Endothelial cell of umbilical vein (primary cell): ENCODE results near the gene SPATA19. TPM values are rescaled to one million over a fixed set of nuclear protein-coding genes. Genes with fewer than 3 reads are reported as not detected.

Experiments used
- BruUV-seq: library from RNA; stranded (reverse); fragments of 400-500 nt; replicated peaks from 2 replicates; lab custom pipeline; 2021; lab: Mats Ljungman, UMichigan
- CTCF ChIA-PET: fragments of 300-600, 350-600 bp; sonication (Branson Sonifier 250); formaldehyde crosslinking; loops from one replicate; lab custom pipeline; 2021; ENCODE audit warnings: antibody characterized with exemption, inconsistent platforms; lab: Charles Lee
- POLR2A ChIA-PET: fragments of 300-600, 350-600 bp; sonication (Branson Sonifier 250); formaldehyde crosslinking; loops from one replicate; lab custom pipeline; 2021; ENCODE audit warnings: antibody characterized with exemption, inconsistent platforms; lab: Charles Lee
- DNase-seq: peaks from one replicate; pipeline ENCODE4 v3.0.0-alpha.2; 2011; ENCODE audit warnings: low read depth, low spot score
- FAIRE-seq: peaks from 2 replicates; lab custom pipeline; 2011; peaks lifted over from hg19 to GRCh38; lab: Jason Lieb, UNC
- H2AFZ ChIP-seq: 2 replicates; pipeline ENCODE4 v1.6.0; 2012; ENCODE audit warnings: low read depth, low read length, control low read depth, inconsistent platforms
- H3K27ac ChIP-seq: 2 replicates; pipeline ENCODE4 v1.5.1; 2011; ENCODE audit warnings: low read depth, mild to moderate bottlenecking, control low read depth, low read length, moderate library complexity; ENCODE audit not compliant: insufficient read depth
- H3K27me3 ChIP-seq, 2 experiments: 2 replicates each; pipeline versions ENCODE4 v1.6.0 to v1.6.1; 2011; ENCODE audit warnings: low read length in 2 of 2, mixed read lengths in 1 of 2; ENCODE audit not compliant: control insufficient read depth in 2 of 2, insufficient read depth in 2 of 2
- H3K36me3 ChIP-seq, 2 experiments: 2 replicates in 1 of 2; 3 replicates in 1 of 2; pipeline ENCODE4 v1.5.1; 2011; ENCODE audit warnings: low read length in 2 of 2, mild to moderate bottlenecking in 1 of 2, moderate library complexity in 1 of 2; ENCODE audit not compliant: control insufficient read depth in 2 of 2, insufficient read depth in 2 of 2; ENCODE audit errors: extremely low read depth in 1 of 2
- H3K4me1 ChIP-seq: 3 replicates; pipeline ENCODE4 v1.5.1; 2011; ENCODE audit warnings: mild to moderate bottlenecking, low read length; ENCODE audit not compliant: control insufficient read depth, insufficient read depth; ENCODE audit errors: extremely low read depth
- H3K4me2 ChIP-seq: 2 replicates; pipeline ENCODE4 v1.6.1; 2011; ENCODE audit warnings: low read length, control low read depth, mixed read lengths; ENCODE audit not compliant: insufficient read depth
- H3K4me3 ChIP-seq, 3 experiments: fragments of 200-600 bp in 1 of 3; sonication (generic), shearing (Covaris generic) in 1 of 3; replicated peaks in 1 of 3; 2 replicates each; pipeline ENCODE4 v1.5.1; 2011 to 2016; ENCODE audit warnings: control low read depth in 3 of 3, low read length in 3 of 3, mild to moderate bottlenecking in 2 of 3, inconsistent platforms in 1 of 3, low read depth in 1 of 3, moderate library complexity in 1 of 3; ENCODE audit not compliant: insufficient read depth in 1 of 3
- H3K79me2 ChIP-seq: 2 replicates; pipeline ENCODE4 v1.6.0; 2012; ENCODE audit warnings: low read length, inconsistent platforms; ENCODE audit not compliant: control insufficient read depth, insufficient read depth
- H3K9ac ChIP-seq: replicated peaks from 2 replicates; pipeline ENCODE3; 2011; ENCODE audit warnings: low read length, control low read depth; ENCODE audit not compliant: insufficient read depth; ENCODE audit errors: extremely low read depth
- H3K9me1 ChIP-seq: replicated peaks from 3 replicates; pipeline ENCODE4 v1.6.0; 2011; ENCODE audit warnings: mild to moderate bottlenecking, low read length; ENCODE audit not compliant: control insufficient read depth, insufficient read depth; ENCODE audit errors: extremely low read depth
- H3K9me3 ChIP-seq: replicated peaks from 2 replicates; pipeline ENCODE4 v1.5.1; 2012; ENCODE audit warnings: low read length, inconsistent platforms; ENCODE audit not compliant: control insufficient read depth, insufficient read depth
- H4K20me1 ChIP-seq: replicated peaks from 2 replicates; pipeline ENCODE3; 2011; ENCODE audit warnings: mild to moderate bottlenecking, low read length; ENCODE audit not compliant: control insufficient read depth, insufficient read depth; ENCODE audit errors: extremely low read depth
- CTCF ChIP-seq, 2 donors: IDR thresholded peaks; 1 replicate in 1 of 2; 2 replicates in 1 of 2; pipeline ENCODE4 v1.5.1; 2011; ENCODE audit warnings: low read length in 2 of 2, mild to moderate bottlenecking in 2 of 2, moderate library complexity in 2 of 2, control low read depth in 1 of 2, inconsistent platforms in 1 of 2, low read depth in 1 of 2; ENCODE audit not compliant: insufficient read depth in 1 of 2; ENCODE audit errors: extremely low read depth in 1 of 2
- EZH2 ChIP-seq: IDR thresholded peaks from 2 replicates; pipeline ENCODE4 v1.6.1; 2012; ENCODE audit warnings: borderline replicate concordance, low read depth, mild to moderate bottlenecking, moderate library complexity, low read length, inconsistent platforms; ENCODE audit not compliant: severe bottlenecking
- FOS ChIP-seq: IDR thresholded peaks from 2 replicates; pipeline ENCODE4 v1.6.1; 2011; ENCODE audit warnings: mild to moderate bottlenecking, low read length, moderate library complexity, borderline replicate concordance; ENCODE audit not compliant: insufficient read depth
- JUN ChIP-seq: IDR thresholded peaks from 2 replicates; pipeline ENCODE4 v1.6.1; 2011; ENCODE audit warnings: borderline replicate concordance, low read depth; ENCODE audit not compliant: insufficient read length, insufficient read depth
- MYC ChIP-seq: IDR thresholded peaks from one replicate; pipeline ENCODE4 v1.6.1; 2011; ENCODE audit warnings: mild to moderate bottlenecking, low read depth, low read length
- POLR2AphosphoS5 ChIP-seq: IDR thresholded peaks from 2 replicates; pipeline ENCODE4 v1.6.1; 2012; ENCODE audit warnings: low read depth, mild to moderate bottlenecking, control low read depth, low read length, moderate library complexity; ENCODE audit not compliant: insufficient read depth
- dilution Hi-C: fragments of 300-500 bp; cut with MboI; formaldehyde crosslinking; loops from one replicate; pipeline ENCODE4 v1.15.0; 2019; ENCODE audit warnings: low sequenced_read_pairs; ENCODE audit not compliant: extremely low pct_ligation_motif_present
- intact Hi-C: fragments of 100-400 bp; cut with micrococcal nuclease; formaldehyde crosslinking; loops from one replicate; pipeline ENCODE4 v1.10.0; 2022
- polyA plus RNA-seq, 4 experiments: library from polyadenylated mRNA; depleted of rRNA in 3 of 4; stranded (reverse) in 3 of 4; unstranded in 1 of 4; fragments of >200 nt; gene quantifications; 2 replicates each; pipeline versions ENCODE4 v1.2.1 to v1.2.3, GENCODE V29; 2011 to 2012; ENCODE audit warnings: missing spikeins in 1 of 4
- total RNA-seq: library from RNA; stranded (reverse); gene quantifications from 2 replicates; pipeline ENCODE4 v1.2.3, GENCODE V29; 2021

SPATA19 gene
- total and polyA plus RNA-seq, 2 donors (not counting 3 experiments of a cell fraction or from before 2014, with no cell fraction given): not detected

DNA sequence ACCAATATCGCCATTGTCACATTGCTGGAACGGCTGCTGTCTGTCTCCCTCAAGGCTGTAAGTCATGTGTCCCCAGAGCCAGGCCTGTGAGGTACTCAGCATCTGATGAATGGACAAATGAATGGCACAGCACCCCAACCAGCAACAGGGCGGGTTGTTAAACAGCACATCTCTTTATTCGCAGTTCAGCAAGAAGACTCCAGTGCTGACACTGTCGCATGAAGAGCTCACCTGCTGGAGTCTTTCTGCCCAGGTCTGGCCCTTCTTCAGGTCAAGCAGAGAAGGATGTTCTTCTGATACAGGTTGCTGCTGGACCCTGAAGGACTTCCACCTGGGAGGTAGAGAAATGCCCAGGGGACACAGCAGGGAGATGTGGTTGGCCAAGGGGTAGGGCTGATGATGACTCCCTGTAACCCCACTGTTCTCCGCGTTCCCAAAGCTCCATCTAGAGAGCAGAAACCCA is 4.8 kb downstream of the SPATA19 start:
- no peaks in the 10 kb centered on the region for H3K36me3 ChIP-seq
- H2AFZ ChIP-seq: no peak overlapping the region
- no peak overlapping the region for H3K4me3 ChIP-seq
- no peak overlapping the region for H3K9ac ChIP-seq
- no peaks in the 10 kb centered on the region for H3K9me1 ChIP-seq
- DNase-seq: no peak
- no peak for TF ChIP-seq CTCF (IDR thresholded peaks at IDR 0.05; ENCODE audit: extremely low read depth in 1 of 2, insufficient read depth in 1 of 2, low read depth in 1 of 2, low read length in 2 of 2)
- TF ChIP-seq JUN: no peak
- TF ChIP-seq MYC: no peak
- TF ChIP-seq POLR2AphosphoS5: no peak
- TF ChIP-seq FOS: no peak
- no peak for TF ChIP-seq EZH2
- no peak overlapping the region for H3K27ac ChIP-seq
- no peaks in the 10 kb centered on the region for H3K4me1 ChIP-seq
- dilution Hi-C loops: no loop called here
- H3K27me3 ChIP-seq: no peaks in the 10 kb centered on the region
- H3K79me2 ChIP-seq: no peaks in the 10 kb centered on the region
- H3K9me3 ChIP-seq: no peaks in the 10 kb centered on the region
- ChIA-PET CTCF (no interaction called here), POLR2A (no interaction called here)
- no peaks in the 10 kb centered on the region for H4K20me1 ChIP-seq
- BruUV-seq: no TSS peak
- no peak overlapping the region for H3K4me2 ChIP-seq
- intact Hi-C loops: no loop called here
- FAIRE-seq: no peak
